GM18519 (cell line): ENCODE measurements around the gene NLRP10.

ENCODE experiments used
- ATAC-seq: cut with Tn5 transposase; IDR thresholded peaks from one replicate; pipeline ENCODE4 v1.9.1; 2021; ENCODE audit warnings: mild to moderate bottlenecking, moderate library complexity; ENCODE audit not compliant: unreplicated experiment, low FRiP score

NLRP10 gene

DNA sequence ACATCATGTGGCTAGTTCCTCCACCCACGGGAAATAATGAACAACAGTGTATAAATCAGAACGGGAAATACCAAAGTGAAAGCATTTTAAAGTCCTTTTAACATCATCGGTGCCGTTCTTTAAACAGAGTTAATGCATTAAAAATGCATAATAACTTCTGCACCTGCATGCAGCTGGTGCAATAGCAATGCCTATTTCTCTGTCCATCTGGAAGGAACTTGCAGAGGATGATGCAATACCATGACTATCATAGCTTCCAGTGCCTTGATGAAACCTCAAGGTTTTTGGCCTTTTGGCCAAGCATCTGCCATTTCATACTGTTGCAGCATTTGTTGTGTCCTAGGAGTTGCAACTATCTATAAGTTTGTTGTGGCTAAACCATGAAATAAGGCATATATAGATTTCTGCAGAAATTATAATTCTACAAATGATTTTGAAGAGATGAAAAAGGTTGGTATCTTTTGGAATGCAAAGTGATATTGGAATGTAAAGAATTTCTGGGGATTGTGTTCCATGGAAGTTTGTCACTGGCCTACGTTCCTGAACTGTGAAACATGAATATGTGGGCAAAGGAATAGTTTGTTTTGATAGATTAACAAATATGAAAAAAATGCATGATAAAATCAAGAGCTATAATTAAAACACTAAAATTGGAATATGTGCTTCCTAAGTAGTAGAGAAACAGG lies 12.1 kb upstream of the NLRP10 start:
- no peak for ATAC-seq

DNA sequence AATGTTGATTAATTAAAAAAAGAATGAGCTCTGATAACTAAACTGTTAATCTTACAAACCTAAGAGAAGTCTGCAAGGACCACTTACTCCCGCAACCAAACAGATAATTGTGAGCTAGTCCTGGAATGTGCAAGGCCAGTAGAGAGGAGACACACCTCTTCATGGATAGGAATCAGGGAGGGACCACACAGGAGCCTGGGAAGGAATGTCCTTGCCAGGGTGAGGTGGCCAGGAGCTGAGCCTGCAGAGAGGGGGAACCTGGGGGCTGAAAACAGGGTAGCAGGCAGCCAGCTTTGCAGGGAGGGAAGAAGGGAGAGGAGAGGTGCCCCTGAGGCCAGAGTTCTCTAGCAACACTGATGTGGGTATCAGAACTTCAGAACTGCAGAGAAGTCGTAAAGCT lies 9.4 kb upstream of the NLRP10 start:
- no peak for ATAC-seq

DNA sequence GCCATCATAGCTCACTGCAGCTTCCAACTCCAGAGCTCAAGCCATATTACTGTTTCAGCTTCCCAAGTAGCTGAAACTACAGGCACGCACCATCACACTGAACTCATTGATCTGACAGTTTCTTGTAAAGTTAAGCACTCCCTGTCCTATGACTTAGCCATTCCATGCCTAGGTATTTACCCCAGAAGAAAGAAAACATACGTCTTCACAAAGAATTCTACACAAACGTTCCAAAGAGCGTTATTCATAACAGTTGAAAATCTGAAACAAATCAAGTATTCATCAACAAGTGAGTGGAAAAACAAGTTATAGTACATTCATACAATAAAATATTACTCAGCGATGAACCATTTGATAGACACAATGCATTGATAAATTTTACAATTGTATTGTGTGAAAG lies 7.8 kb upstream of the NLRP10 start:
- ATAC-seq = no peak

DNA sequence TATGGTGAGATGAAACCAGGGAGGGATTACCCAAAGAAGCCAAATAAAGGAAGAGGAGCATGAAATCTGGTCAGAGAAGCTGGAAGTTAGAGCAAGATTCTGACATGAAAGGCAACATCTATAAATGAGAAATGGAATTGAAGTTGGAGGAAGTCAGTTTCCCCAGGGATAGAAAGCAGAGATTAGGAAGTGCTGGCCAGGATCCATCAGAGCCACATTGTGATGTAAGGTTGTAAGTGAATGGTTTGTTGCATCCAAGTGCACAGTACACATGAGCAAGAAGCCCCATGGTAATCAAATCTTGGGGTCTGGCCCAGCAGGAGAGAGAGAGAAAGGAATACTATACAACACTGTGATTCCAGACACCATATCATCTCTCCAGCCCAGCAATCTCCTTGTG lies 6.6 kb upstream of the NLRP10 start:
- ATAC-seq = no peak

DNA sequence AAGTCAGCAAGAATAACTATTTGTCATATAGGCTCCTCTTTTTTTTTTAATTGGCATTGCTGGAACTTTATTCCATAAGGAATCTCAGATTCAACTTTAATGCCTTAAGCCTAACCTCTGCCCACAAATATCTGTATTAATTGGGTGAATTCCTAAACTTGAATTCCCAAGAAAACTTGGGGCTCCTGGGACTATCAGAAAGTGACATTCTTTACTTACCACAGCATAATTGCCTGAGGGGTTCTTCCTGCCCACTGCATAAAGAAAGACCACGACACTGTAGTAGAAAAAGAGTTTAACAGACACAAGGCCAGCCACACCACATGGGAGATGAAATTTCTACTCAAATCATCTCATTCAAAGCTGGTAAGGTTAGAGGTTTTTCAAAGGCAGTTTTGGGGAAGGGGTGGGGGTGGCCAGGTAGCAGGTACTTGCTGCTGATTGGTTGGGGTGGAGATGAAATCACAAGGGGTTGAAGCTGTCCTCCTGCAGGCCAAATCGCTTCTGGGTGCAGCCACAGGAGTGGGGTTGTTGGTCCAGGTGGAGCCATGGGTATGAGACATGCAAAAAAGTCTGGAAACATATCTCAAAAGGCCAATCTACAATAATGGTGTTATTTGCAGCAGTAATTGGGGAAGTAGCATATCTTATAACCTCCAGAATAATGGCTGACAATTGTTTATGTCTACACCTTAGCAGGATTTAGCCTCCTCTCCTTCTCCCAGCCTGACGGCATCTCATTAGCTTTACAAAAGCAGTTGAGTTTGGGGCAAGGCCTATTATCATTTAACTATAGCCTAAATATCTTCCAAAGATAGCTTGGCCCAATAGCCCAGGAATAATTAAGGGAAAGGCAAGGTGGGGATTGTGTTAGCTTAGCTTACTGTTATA lies 4.8 kb upstream of the NLRP10 start:
- ATAC-seq = no peak

DNA sequence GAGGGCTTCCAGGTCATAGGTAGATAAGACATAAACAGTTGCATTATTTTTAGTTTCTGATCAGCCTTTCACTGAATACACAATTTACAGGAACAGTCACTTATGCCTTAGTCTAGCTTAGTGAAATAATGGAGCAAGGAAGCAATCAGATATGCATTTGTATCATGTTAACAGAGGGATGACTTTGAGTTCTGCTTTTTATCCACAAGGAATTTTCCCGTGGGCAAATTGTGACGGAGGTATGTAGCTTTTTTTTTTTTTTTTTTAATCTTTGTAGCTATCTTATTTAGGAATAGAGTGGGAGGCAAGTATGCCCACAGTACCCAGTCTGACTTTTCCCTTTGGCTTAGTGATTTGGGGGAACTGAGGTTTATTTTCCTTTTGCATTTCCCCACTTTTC lies 3.4 kb upstream of the NLRP10 start:
- no peak for ATAC-seq

DNA sequence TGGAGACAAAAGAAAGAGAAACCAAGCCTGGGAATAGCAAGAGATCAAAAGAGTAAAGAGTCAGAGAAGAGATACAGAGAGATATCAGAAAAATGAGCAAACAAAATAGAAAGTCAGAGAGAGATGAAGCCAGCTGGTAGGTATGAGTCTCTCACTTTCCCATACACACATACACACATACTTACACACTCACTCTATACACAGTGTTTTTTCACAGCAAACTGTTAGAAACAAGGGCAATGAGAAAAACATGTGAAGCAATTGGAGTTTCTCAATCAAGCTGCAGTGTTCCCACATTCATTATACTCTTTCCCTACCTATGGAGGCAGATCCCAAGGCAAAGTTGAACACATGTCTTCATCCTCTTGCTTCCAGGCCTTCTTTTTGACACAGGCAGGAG lies 2.6 kb upstream of the NLRP10 start:
- ATAC-seq = no peak

DNA sequence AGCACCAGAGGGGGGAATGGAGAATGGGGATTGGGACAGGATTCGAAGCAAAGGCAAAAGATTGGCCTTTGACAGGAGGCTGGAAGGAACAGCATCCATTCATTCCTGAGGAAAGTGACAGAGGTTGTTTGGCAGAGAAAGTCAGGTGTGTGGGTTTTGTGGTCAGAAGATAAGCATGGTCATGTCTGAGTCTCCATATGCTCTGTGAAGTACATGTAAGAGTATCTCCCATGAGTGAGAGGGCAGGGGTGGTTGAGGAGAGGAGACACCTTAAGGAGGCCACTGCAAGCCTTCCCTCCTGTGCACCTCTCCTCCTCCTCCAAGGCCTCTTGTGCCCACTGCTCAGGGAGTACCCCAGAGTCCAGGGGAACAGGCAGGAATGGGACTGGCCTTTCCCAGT lies 1.9 kb upstream of the NLRP10 start:
- no peak for ATAC-seq

DNA sequence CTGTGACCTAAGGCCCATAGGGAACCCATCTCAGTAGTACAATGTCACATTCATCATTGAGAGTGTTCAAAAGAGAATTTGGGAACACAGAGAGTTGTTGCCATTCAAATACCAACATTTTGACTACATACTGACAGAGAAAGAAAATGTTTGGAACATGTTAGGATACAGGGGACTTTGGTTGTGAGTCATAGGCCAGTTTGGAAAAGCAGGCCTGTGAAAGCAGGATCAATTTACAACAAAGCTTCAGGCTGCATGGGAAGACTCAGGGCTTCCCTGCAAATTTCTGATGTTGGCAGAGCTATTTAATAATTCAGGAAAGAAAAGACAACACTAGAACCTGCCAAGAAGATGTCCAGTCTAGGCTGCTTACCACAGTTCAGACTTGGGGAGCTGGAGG lies 374 bp downstream of the NLRP10 start:
- ATAC-seq = no peak

DNA sequence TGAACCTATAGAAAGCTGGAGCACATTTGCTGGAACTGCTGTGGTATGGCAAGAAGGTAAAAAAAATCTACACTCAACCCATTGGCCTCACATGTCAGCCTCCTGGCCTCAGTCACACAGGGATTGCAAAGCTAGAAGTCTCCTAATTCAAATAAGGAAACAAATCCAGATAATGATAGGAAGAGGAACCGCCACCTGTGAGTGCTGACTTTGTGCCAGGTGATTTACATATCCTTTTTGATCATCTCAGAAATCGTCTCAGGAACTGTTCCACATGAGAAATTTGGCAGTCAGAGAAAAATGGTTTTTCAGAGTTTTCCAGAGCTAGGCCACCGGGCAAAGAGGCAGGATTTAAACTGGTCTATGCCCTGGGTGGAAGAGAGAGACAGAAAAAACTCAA lies 986 bp downstream of the NLRP10 start:
- no peak for ATAC-seq

DNA sequence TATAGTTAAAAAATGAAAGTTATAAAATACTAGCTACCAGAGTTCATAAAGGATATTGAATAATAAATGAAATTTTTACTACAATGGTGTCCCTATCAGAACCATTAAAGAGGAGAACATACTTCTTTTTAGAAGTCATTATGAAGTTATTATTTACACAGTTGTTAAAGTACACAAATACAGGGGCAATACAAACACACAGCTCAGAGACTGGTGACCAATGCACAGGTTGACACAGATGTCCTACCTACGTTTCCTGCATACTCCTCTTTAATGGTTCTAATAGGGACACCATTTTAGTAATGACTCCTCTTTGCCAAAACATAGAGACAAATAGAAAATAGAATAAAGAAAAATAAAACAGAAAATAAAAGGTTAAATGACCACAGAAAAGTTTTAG lies 10.1 kb downstream of the NLRP10 start:
- ATAC-seq = no peak

DNA sequence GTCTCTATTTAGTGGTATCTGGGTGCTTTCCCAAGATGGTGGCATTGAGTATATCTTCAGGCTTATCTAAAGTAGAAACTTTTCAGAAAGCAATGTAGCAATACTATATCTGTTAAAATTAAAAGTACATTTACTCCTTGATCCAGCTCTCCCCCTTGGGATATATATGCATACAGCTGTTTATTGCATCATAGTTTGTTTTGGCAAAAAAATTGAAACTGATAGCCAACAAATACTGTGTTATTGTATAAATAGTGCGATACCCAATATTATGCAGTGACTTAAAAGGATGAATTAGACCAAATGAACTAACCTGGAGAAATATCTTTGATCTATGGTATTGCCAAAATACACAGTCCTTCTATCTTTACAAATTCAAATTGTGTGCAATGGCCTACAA lies 15.3 kb downstream of the NLRP10 start:
- no peak for ATAC-seq

DNA sequence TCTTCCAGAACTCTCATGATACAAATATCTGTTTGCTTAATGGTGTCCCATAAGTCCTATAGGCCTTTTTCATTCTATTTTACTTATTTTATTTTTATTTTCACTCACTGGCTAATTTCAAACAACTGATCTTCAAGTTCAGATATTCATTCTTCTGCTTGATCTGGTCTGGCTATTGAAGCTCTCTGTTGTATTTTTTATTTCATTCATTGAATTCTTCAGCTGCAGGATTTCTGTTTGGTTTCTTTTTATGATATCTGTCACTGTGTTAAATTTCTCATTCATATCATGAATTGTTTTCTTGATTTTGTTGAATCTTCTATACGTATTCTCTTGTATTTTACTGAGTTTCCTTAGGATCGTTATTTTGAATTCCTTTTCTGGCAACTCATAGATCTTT lies 21.1 kb downstream of the NLRP10 start:
- ATAC-seq = no peak

DNA sequence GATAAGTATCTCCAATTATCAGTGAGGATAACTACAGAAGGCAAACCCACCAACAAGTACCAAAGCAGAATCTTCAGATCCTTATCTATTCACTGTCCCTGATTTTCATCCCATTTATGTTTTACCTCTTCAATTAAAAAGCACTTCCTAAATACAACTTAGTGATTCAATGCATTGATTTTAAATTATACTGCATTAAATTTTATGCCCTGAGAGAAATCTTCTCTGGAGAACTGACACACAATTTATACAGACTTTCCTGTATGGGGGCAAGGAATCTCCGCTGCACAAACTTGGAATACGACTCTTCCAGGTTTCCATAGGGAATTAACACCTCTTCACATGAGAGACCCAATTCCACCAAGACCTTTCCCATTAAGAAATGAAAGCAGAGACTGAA lies 23.6 kb downstream of the NLRP10 start, which contains the start of gene OR10A3:
Gene OR10A3 (minus strand): TSS at position 101 of the 400 bp plus-strand sequence. CDS start 2,188 bp downstream, outside the sequence.
- no peak for ATAC-seq

DNA sequence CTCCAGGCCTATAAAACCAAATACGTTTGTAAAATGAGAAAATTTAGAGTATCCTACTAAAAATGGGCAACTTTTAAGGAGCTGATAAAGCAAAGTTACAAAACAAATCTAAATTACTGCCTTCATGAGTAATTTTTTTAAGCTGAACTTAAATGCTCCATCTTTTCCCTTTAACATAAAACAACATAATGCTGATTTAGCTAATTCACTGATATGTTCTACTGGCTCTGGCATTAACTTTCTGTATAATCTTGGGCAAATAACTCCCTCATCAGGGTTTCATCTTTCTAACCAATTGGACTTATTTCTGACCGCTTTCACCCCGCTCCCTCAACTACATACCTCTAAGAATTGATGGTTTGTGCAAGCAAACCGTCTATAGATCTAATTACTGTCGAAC lies 24.1 kb downstream of the NLRP10 start:
- no peak for ATAC-seq

DNA sequence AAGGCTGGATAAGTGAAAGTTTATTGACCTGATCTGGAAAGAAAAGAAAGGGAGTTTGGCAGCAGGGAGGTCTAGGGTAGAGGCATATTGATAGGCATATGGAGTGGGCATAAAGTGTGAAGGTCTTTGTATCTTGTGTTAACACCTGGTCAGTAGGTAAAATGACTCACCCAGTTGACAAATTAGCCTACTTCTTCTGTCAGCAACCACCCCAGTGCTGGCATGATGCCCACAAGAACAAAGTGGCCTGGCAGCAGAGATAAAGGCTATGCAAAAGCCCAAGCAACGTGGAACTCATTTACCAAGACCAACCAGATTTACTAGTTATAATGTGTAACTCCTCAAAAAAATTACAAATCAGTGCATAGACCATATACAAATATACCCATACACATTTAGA lies 28.6 kb downstream of the NLRP10 start:
- no peak for ATAC-seq

DNA sequence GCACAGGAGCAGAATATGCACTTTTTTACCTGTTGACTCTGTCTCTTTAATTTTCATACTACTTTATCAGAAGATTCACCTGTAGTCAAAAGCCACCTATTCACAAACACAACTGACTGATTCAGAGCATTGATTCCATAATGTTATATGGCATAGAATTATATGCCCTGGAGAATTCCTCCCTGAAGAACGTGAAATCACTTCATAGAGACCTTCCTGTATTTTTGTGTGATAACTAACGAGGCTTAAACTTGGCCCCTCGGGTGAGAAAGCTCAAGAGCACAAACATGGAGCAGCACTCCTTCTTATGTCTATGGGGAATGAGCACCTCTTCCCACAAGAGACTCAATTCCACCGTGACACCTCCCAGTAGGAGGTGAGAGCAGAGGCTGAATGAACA lies 34.1 kb downstream of the NLRP10 start, which contains the start of gene OR10A6:
Gene OR10A6 (minus strand): TSS at position 101 of the 400 bp plus-strand sequence. CDS start 2,606 bp downstream, outside the sequence.
- no peak for ATAC-seq

DNA sequence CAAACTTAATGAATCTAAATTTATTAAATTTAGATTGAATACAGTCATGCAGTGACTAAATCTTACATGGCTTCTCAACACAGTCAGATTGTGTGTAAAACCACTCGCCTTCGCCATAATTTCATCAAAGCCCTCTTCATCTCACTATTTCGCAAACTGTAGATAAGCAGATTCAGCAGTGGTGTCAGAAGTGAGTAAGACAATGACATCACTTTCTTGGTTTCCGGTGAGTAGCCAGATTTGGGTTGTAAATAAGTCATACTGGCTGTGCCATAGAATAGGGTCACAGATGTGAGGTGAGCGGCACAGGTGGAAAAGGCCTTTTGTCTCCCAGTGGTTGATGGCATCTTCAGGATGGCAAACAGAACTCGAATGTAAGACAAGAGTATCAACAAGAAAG lies 37.6 kb downstream of the NLRP10 start:
- ATAC-seq = no peak

DNA sequence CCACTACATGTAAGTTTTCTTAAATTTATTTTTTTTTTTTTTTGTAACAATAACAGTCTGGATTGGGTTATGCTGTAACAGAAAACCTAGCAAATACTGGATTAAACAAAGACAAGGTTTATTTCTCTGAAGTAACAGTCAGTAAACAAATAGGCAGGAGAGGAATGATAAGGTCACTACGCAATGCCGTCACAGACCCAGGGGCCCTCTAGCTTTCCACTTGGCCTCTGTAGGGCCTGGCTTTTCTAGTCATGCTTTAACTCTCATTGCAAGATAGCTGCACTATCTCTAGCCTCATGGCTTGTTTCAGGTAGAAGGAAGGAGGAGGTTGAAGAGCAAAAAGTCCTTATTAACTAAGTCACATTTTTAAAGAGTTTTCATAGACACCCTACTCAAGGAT lies 40.7 kb downstream of the NLRP10 start:
- no peak for ATAC-seq

DNA sequence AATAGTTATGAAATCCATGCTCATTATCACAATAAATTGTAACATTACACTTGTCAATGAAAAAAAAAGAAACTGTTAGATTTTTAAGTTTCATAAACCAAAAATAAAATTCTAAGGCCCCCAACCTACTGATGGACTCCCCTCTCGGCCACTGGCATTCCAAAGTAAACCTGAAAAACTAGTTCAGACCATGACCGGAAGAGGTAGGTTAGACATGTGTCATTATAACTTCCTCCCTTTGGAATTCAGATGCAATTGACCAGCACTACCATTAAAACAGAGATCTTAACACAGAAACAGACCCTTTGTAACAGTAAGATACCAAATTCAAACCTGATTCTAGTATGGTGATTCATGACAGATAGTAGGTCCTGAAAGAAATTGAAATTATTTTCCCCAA lies 47.1 kb downstream of the NLRP10 start:
- ATAC-seq = no peak
